ENCODE data around the gene EN2.

The EN2 gene

GRCh38 chr7:155422599-155423336 lies 35.2 kb upstream of the EN2 start:
- no peak for DNase-seq
- WGBS (ENCODE audit: insufficient coverage), result 75% methylated on average over 14 of the region's 19 CpGs
- ChIA-PET POLR2A (no interaction called here), CTCF (no interaction called here)
- no peak overlapping the region for H3K27ac ChIP-seq (ENCODE audit: insufficient read depth in 1 of 2, low read depth in 1 of 2, low read length in 2 of 2, poor library complexity in 1 of 2, severe bottlenecking in 2 of 2)
- H3K27me3 ChIP-seq (replicated peaks in 2 of 5; ENCODE audit: control insufficient read depth in 4 of 5, insufficient read depth in 5 of 5, low read length in 4 of 5), result peaks cover 0 to 72% (median 14%) of the 10 kb centered on the region in 5 experiments
- peaks cover 0 to 1% (median 0%) of the 10 kb centered on the region in 5 experiments for H3K9me3 ChIP-seq (ENCODE audit: control extremely low read depth in 1 of 5, control insufficient read depth in 4 of 5, insufficient read depth in 2 of 5, low read depth in 1 of 5, low read length in 4 of 5)
- H3K4me3 ChIP-seq (ENCODE audit: control insufficient read depth in 1 of 7, extremely low read depth in 1 of 7, insufficient read depth in 4 of 7, low read depth in 2 of 7, low read length in 6 of 7), result no peak overlapping the region
- H3K4me1 ChIP-seq (ENCODE audit: control extremely low read depth in 1 of 4, control insufficient read depth in 4 of 4, insufficient read depth in 4 of 4, low read length in 3 of 4), result no peaks in the 10 kb centered on the region
- no peaks in the 10 kb centered on the region for H3K36me3 ChIP-seq (ENCODE audit: control insufficient read depth in 4 of 4, insufficient read depth in 4 of 4, low read length in 3 of 4)

GRCh38 chr7:155423337-155424285 lies 34.3 kb upstream of the EN2 start:
- 91% methylated on average over 16 of the region's 24 CpGs for WGBS (ENCODE audit: insufficient coverage)
- no peak overlapping the region for H3K27ac ChIP-seq (ENCODE audit: insufficient read depth in 1 of 2, low read depth in 1 of 2, low read length in 2 of 2, poor library complexity in 1 of 2, severe bottlenecking in 2 of 2)
- CTCF ChIA-PET, result interaction anchor here (1.0 to 1.3 kb wide), 2 partner anchors 12 to 43 kb away, joined by 3 read pairs; no protein-coding TSS in a partner anchor
- no peak for DNase-seq
- no peaks in the 10 kb centered on the region for H3K4me1 ChIP-seq (ENCODE audit: control extremely low read depth in 1 of 4, control insufficient read depth in 4 of 4, insufficient read depth in 4 of 4, low read length in 3 of 4)
- H3K4me3 ChIP-seq (ENCODE audit: control insufficient read depth in 1 of 7, extremely low read depth in 1 of 7, insufficient read depth in 4 of 7, low read depth in 2 of 7, low read length in 6 of 7), result no peak overlapping the region
- no peaks in the 10 kb centered on the region for H3K36me3 ChIP-seq (ENCODE audit: control insufficient read depth in 4 of 4, insufficient read depth in 4 of 4, low read length in 3 of 4)
- H3K9me3 ChIP-seq (ENCODE audit: control extremely low read depth in 1 of 5, control insufficient read depth in 4 of 5, insufficient read depth in 2 of 5, low read depth in 1 of 5, low read length in 4 of 5), result peaks cover 0 to 3% (median 0%) of the 10 kb centered on the region in 5 experiments
- POLR2A ChIA-PET, result no interaction called here
- H3K27me3 ChIP-seq (replicated peaks in 2 of 5; ENCODE audit: control insufficient read depth in 4 of 5, insufficient read depth in 5 of 5, low read length in 4 of 5), result peaks cover 0 to 76% (median 19%) of the 10 kb centered on the region in 5 experiments

GRCh38 chr7:155424301-155425010 lies 33.5 kb upstream of the EN2 start:
- H3K27me3 ChIP-seq (replicated peaks in 2 of 5; ENCODE audit: control insufficient read depth in 4 of 5, insufficient read depth in 5 of 5, low read length in 4 of 5), result peaks cover 0 to 76% (median 17%) of the 10 kb centered on the region in 5 experiments
- POLR2A ChIA-PET, result no interaction called here

GRCh38 chr7:155425011-155425340 lies 33.0 kb upstream of the EN2 start:
- Histone ChIP-seq H3K4me1 (ENCODE audit: control extremely low read depth in 1 of 4, control insufficient read depth in 4 of 4, insufficient read depth in 4 of 4, low read length in 3 of 4) (no peaks in the 10 kb centered on the region), H3K27me3 (replicated peaks in 2 of 5; ENCODE audit: control insufficient read depth in 4 of 5, insufficient read depth in 5 of 5, low read length in 4 of 5) (peaks cover 0 to 76% (median 20%) of the 10 kb centered on the region in 5 experiments), H3K4me3 (ENCODE audit: control insufficient read depth in 1 of 7, extremely low read depth in 1 of 7, insufficient read depth in 4 of 7, low read depth in 2 of 7, low read length in 6 of 7) (no peak overlapping the region), H3K9me3 (ENCODE audit: control extremely low read depth in 1 of 5, control insufficient read depth in 4 of 5, insufficient read depth in 2 of 5, low read depth in 1 of 5, low read length in 4 of 5) (peaks cover 0 to 13% (median 0%) of the 10 kb centered on the region in 5 experiments), H3K27ac (ENCODE audit: insufficient read depth in 1 of 2, low read depth in 1 of 2, low read length in 2 of 2, poor library complexity in 1 of 2, severe bottlenecking in 2 of 2) (no peak overlapping the region), H3K36me3 (ENCODE audit: control insufficient read depth in 4 of 4, insufficient read depth in 4 of 4, low read length in 3 of 4) (no peaks in the 10 kb centered on the region)
- ChIA-PET POLR2A (no interaction called here), CTCF (interaction anchor here (1.3 kb wide), 1 partner anchor 13 kb away, joined by 3 read pairs; no protein-coding TSS in a partner anchor)
- WGBS (ENCODE audit: insufficient coverage), result 98% methylated on average over 6 of the region's 7 CpGs
- DNase-seq, result no peak

More at GRCh38 chr7:155424301-155425010, 33.5 kb upstream of the EN2 start:
- WGBS (ENCODE audit: insufficient coverage), result 92% methylated on average over 21 of the region's 22 CpGs
- Histone ChIP-seq H3K4me3 (ENCODE audit: control insufficient read depth in 1 of 7, extremely low read depth in 1 of 7, insufficient read depth in 4 of 7, low read depth in 2 of 7, low read length in 6 of 7) (no peak overlapping the region), H3K4me1 (ENCODE audit: control extremely low read depth in 1 of 4, control insufficient read depth in 4 of 4, insufficient read depth in 4 of 4, low read length in 3 of 4) (no peaks in the 10 kb centered on the region), H3K27ac (ENCODE audit: insufficient read depth in 1 of 2, low read depth in 1 of 2, low read length in 2 of 2, poor library complexity in 1 of 2, severe bottlenecking in 2 of 2) (no peak overlapping the region), H3K9me3 (ENCODE audit: control extremely low read depth in 1 of 5, control insufficient read depth in 4 of 5, insufficient read depth in 2 of 5, low read depth in 1 of 5, low read length in 4 of 5) (peaks cover 0 to 10% (median 0%) of the 10 kb centered on the region in 5 experiments), H3K36me3 (ENCODE audit: control insufficient read depth in 4 of 4, insufficient read depth in 4 of 4, low read length in 3 of 4) (no peaks in the 10 kb centered on the region)
- no peak for DNase-seq
- CTCF ChIA-PET, result interaction anchor here (1.0 to 1.3 kb wide), 2 partner anchors 13 to 44 kb away, joined by 3 read pairs; no protein-coding TSS in a partner anchor

- no peaks in the 10 kb centered on the region for H3K36me3 ChIP-seq (ENCODE audit: control insufficient read depth in 4 of 4, insufficient read depth in 4 of 4, low read length in 3 of 4)
- H3K27ac ChIP-seq (ENCODE audit: insufficient read depth in 1 of 2, low read depth in 1 of 2, low read length in 2 of 2, poor library complexity in 1 of 2, severe bottlenecking in 2 of 2), result no peak overlapping the region
- WGBS (ENCODE audit: insufficient coverage), result 86% methylated on average over 4 of the region's 9 CpGs
- ChIA-PET CTCF (interaction anchor here (1.1 kb wide), 1 partner anchor 18 kb away, joined by 3 read pairs; no protein-coding TSS in a partner anchor), POLR2A (no interaction called here)
- peaks cover 0 to 77% (median 20%) of the 10 kb centered on the region in 5 experiments for H3K27me3 ChIP-seq (replicated peaks in 2 of 5; ENCODE audit: control insufficient read depth in 4 of 5, insufficient read depth in 5 of 5, low read length in 4 of 5)
- peaks cover 0 to 13% (median 0%) of the 10 kb centered on the region in 5 experiments for H3K9me3 ChIP-seq (ENCODE audit: control extremely low read depth in 1 of 5, control insufficient read depth in 4 of 5, insufficient read depth in 2 of 5, low read depth in 1 of 5, low read length in 4 of 5)
- no peaks in the 10 kb centered on the region for H3K4me1 ChIP-seq (ENCODE audit: control extremely low read depth in 1 of 4, control insufficient read depth in 4 of 4, insufficient read depth in 4 of 4, low read length in 3 of 4)
- DNase-seq, result no peak
- no peak overlapping the region for H3K4me3 ChIP-seq (ENCODE audit: control insufficient read depth in 1 of 7, extremely low read depth in 1 of 7, insufficient read depth in 4 of 7, low read depth in 2 of 7, low read length in 6 of 7)
Observed at GRCh38 chr7:155425887-155426286, 32.0 kb upstream of the EN2 start.

GRCh38 chr7:155426543-155427410 lies 31.2 kb upstream of the EN2 start:
- H3K27ac ChIP-seq (ENCODE audit: insufficient read depth in 1 of 2, low read depth in 1 of 2, low read length in 2 of 2, poor library complexity in 1 of 2, severe bottlenecking in 2 of 2), result no peak overlapping the region
- POLR2A ChIA-PET, result no interaction called here
- no peaks in the 10 kb centered on the region for H3K36me3 ChIP-seq (ENCODE audit: control insufficient read depth in 4 of 4, insufficient read depth in 4 of 4, low read length in 3 of 4)
- peaks cover 0 to 81% (median 20%) of the 10 kb centered on the region in 5 experiments for H3K27me3 ChIP-seq (replicated peaks in 2 of 5; ENCODE audit: control insufficient read depth in 4 of 5, insufficient read depth in 5 of 5, low read length in 4 of 5)
- DNase-seq, result no peak
- CTCF ChIA-PET, result interaction anchor here (1.1 kb wide), 1 partner anchor 18 kb away, joined by 3 read pairs; no protein-coding TSS in a partner anchor
- H3K4me3 ChIP-seq (ENCODE audit: control insufficient read depth in 1 of 7, extremely low read depth in 1 of 7, insufficient read depth in 4 of 7, low read depth in 2 of 7, low read length in 6 of 7), result no peak overlapping the region
- H3K4me1 ChIP-seq (ENCODE audit: control extremely low read depth in 1 of 4, control insufficient read depth in 4 of 4, insufficient read depth in 4 of 4, low read length in 3 of 4), result no peaks in the 10 kb centered on the region
- peaks cover 0 to 13% (median 0%) of the 10 kb centered on the region in 5 experiments for H3K9me3 ChIP-seq (ENCODE audit: control extremely low read depth in 1 of 5, control insufficient read depth in 4 of 5, insufficient read depth in 2 of 5, low read depth in 1 of 5, low read length in 4 of 5)
- 83% methylated on average over 15 of the region's 20 CpGs for WGBS (ENCODE audit: insufficient coverage)

All from common myeloid progenitor, CD34-positive (primary cell).